Heart left ventricle (tissue), 13 donors: ENCODE results near the gene MYO7B.

Experiments used
- CTCF ChIP-seq, 12 donors: fragments of 200-600 bp; sonication (generic) in 4 of 12; IDR thresholded peaks; one replicate each; pipeline versions ENCODE4 v1.5.0 to v1.8.0; 2018 to 2022; ENCODE audit warnings: antibody characterized with exemption in 12 of 12, mild to moderate bottlenecking in 5 of 12
- POLR2A ChIP-seq, 2 donors: fragments of 450-650 bp; IDR thresholded peaks; one replicate each; pipeline ENCODE4 v1.6.1; 2017; ENCODE audit warnings: antibody characterized with exemption in 2 of 2, mild to moderate bottlenecking in 2 of 2, moderate library complexity in 2 of 2
- donor health status: ischemic (EF 13 %, LVEDD 7.1; RV severe dilation, severe dysfunction).
- donor health status: DM: no; HTN: yes; CAD: no.
- donor health status: DM: no; HTN: no; CAD: no.
- donor health status: ischemic (EF 25% LVEDD 6.9; RV normal size, moderate dysfunction).
- donor health status: ischemic (EF 25% LVEDD 5.7; RV mildly dilated, moderate dysfunction).
- donor health status: ischemic (EF 35%, LVEDD 5.7; RV mildly dilated, moderate dysfunction).
- donor health status: nonischemic (EF 11% LVEDD 7.7; RV severe dilation, severe dysfunction).
- donor health status: DM: yes; HTN: yes; CAD: no.
- donor health status: PGD.
- donor health status: ischemic (EF 29% LVEDD 5.4; RV normal size, mild dysfunction).
- donor health status: nonischemic (EF 23%, LVEDD 6.1; RV moderate dilation, normal function).

DNA sequence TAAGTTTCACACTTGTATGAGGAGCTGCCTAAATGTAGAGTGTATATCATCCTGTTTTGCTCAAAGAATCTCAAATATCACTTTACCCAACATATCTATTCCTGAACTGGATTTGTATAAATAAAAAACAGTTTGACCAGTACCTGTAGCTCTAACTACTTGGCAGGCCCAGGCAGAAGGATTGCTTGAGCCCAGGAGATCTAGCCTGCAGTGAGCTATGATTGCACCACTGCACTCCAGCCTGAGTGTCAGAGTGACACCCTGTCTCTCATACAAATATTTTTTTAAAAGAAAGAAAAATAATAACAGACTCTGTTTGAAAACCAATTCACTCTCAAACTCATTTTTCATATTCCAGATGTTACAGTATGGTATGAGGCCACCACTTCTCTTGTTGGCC, 147.6 kb downstream of the MYO7B start:
- no peak for TF ChIP-seq POLR2A (IDR thresholded peaks at IDR 0.05)
- TF ChIP-seq CTCF (IDR thresholded peaks at IDR 0.05) = no peak
